ENCODE measurements around the gene MTX1.
"Not testable (repeated sequence)": the region's sequence is repeated elsewhere in the genome, so short reads cannot be mapped to it uniquely, and the experiment has no call there.

DNA sequence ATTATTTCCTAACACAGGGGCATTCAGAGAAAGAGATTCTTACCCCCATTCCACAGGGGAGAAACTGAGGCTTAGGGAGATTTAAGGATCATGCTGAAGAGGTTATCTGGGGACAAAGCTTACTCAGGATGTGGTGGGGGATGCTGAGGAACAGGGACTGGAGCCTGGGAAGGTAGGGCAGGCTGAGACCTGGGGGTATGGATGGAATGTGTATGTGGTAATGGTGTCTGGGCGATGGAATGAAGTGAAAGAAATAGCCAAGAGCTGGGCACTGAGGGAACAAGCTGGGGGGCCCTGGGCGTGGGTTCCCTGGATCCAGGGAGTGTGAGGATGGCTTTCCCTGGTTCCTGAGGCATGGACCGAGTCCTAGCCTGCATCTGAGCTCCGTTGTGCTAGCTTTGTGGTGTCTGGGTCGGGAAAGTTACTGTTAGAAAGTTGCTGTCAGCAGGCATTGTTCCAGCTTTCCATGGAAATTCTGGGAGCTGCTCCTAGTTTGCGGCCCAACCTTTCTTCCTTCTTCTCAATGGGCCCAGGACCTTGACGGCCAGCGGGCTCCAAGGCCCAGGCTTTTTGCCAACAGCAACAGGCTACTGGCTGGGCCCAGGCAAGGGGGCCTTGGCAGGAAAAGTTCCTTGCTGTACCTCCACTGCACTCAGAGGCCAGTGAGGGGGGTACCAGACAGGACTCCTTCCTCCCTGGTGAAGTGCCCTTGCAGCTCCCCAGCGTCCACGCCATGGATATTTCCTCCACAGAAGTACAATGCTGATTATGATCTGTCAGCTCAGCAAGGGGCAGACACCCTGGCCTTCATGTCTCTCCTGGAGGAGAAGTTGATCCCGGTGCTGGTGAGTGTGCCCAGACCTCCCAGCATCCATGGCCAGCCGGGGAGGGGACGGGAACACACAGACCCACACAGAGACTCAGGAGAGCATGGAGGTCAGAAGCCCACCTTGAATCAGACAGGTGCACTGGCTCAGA lies 23.8 kb downstream of the MTX1 start:
- not testable (repeated sequence) for TF ChIP-seq CTCF (conservative IDR thresholded peaks at IDR 0.05 in 1 of 2, IDR thresholded peaks at IDR 0.05 in 1 of 2; ENCODE audit: low read depth in 1 of 2, low read length in 2 of 2); EZH2 (IDR thresholded peaks at IDR 0.05; ENCODE audit: low read length, missing control alignments)
